ENCODE measurements around the gene THSD4.

- TF ChIP-seq CTCF (IDR thresholded peaks at IDR 0.05; ENCODE audit: low read length) (no peak), EZH2 (optimal IDR thresholded peaks at IDR 0.05; ENCODE audit: low read depth, low read length) (no peak)
Measured at GRCh38 chr15:71212146-71212545, 96.9 kb downstream of the THSD4 start.

Data from MM.1S (cell line).